ENCODE results near the gene CHST15. TPM values are rescaled to one million over a fixed set of nuclear protein-coding genes. Genes with fewer than 3 reads are reported as not detected.
"Not testable (repeated sequence)": the region's sequence is repeated elsewhere in the genome, so short reads cannot be mapped to it uniquely, and the experiment has no call there.

The CHST15 gene
- total and polyA plus RNA-seq, 2 donors from 2014 or later, result 2.8 to 39.7 TPM

DNA sequence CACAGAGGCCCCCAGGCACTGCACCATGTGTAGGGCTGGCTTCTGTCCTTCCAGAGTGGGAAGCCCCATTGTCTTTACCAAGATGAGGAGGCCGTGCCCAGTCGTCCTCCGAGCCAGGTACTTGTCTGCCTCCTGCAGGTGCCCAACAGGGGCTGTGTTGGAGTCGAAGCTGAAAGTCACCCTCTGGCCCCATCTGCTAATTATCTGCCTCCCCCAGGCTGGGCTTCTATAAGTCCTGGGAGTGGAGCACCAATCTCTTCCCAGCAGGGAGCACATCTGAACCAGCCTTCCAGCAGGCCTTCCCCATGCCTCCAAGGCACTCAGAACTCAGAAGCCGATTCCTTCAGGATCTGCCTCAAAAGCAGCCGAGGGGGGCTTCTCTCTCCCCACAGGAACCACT, 11.6 kb upstream of the CHST15 start:
- H3K9ac ChIP-seq (ENCODE audit: low read length in 3 of 3), result no peak overlapping the region
- TF ChIP-seq, protein P1, sequence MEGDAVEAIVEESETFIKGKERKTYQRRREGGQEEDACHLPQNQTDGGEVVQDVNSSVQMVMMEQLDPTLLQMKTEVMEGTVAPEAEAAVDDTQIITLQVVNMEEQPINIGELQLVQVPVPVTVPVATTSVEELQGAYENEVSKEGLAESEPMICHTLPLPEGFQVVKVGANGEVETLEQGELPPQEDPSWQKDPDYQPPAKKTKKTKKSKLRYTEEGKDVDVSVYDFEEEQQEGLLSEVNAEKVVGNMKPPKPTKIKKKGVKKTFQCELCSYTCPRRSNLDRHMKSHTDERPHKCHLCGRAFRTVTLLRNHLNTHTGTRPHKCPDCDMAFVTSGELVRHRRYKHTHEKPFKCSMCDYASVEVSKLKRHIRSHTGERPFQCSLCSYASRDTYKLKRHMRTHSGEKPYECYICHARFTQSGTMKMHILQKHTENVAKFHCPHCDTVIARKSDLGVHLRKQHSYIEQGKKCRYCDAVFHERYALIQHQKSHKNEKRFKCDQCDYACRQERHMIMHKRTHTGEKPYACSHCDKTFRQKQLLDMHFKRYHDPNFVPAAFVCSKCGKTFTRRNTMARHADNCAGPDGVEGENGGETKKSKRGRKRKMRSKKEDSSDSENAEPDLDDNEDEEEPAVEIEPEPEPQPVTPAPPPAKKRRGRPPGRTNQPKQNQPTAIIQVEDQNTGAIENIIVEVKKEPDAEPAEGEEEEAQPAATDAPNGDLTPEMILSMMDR (IDR thresholded peaks at IDR 0.05; ENCODE audit: borderline replicate concordance, extremely low read depth, insufficient read depth), result no peak
- H3K27ac ChIP-seq (ENCODE audit: low read depth in 2 of 2, low read length in 2 of 2), result no peak overlapping the region
- intact Hi-C loops (cut with DNase I), result no loop called here
- peaks cover 0 to 2% (median 0%) of the 10 kb centered on the region in 3 donors for H3K9me3 ChIP-seq (ENCODE audit: control insufficient read depth in 2 of 3, insufficient read depth in 1 of 3, low read length in 3 of 3)
- H3K36me3 ChIP-seq (ENCODE audit: control insufficient read depth in 2 of 3, insufficient read depth in 3 of 3, low read length in 3 of 3), result no peaks in the 10 kb centered on the region
- FAIRE-seq (no peak), DNase-seq (no peak)
- H3K4me1 ChIP-seq (ENCODE audit: control insufficient read depth in 2 of 3, insufficient read depth in 2 of 3, low read depth in 1 of 3, low read length in 3 of 3), result peaks cover 0 to 2% (median 0%) of the 10 kb centered on the region in 3 donors
- no peak overlapping the region for H3K4me3 ChIP-seq (ENCODE audit: low read length in 3 of 3)
- no peaks in the 10 kb centered on the region for H3K27me3 ChIP-seq (ENCODE audit: control insufficient read depth, insufficient read depth, low read length)

DNA sequence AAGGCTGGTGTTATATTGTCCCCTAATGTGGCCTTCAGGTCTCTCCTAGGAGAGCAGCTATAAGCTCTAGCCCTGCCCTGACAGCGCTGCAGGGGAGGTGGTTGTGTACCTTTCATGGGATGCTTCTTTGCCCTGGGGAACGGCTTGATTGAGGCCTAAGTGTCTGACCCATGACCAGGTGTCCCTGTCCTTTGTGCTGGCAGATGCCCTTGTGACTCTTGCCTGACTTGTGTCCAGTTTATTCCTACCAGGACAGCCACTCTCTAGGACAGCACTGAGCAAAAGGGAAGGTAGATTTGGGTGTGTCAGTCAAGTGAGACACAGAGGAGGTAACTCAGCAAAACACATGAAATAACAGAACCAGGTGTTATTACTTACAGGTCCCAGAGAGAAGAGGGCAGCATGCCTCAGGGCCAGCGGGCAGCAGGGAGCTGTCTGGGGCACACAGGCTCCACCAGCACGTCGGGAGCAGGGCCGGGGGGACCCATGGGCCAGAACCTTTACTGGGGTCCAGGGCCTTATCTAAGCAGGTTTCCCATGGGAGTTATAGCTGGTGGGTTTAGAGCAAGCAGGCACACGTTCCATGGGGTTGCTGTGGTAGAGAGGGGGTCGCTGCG, 10.7 kb upstream of the CHST15 start:
- H3K9ac ChIP-seq (ENCODE audit: low read length in 3 of 3), result no peak overlapping the region
- no peak overlapping the region for H3K27ac ChIP-seq (ENCODE audit: low read depth in 2 of 2, low read length in 2 of 2)
- intact Hi-C loops (cut with DNase I), result no loop called here
- DNase-seq (no peak), FAIRE-seq (no peak)
- H3K9me3 ChIP-seq (ENCODE audit: control insufficient read depth in 2 of 3, insufficient read depth in 1 of 3, low read length in 3 of 3), result peaks cover 0 to 2% (median 0%) of the 10 kb centered on the region in 3 donors
- peaks cover 0 to 2% (median 0%) of the 10 kb centered on the region in 3 donors for H3K4me1 ChIP-seq (ENCODE audit: control insufficient read depth in 2 of 3, insufficient read depth in 2 of 3, low read depth in 1 of 3, low read length in 3 of 3)
- no peaks in the 10 kb centered on the region for H3K36me3 ChIP-seq (ENCODE audit: control insufficient read depth in 2 of 3, insufficient read depth in 3 of 3, low read length in 3 of 3)
- TF ChIP-seq, protein P1 (IDR thresholded peaks at IDR 0.05; ENCODE audit: borderline replicate concordance, extremely low read depth, insufficient read depth), result no peak
- no peaks in the 10 kb centered on the region for H3K27me3 ChIP-seq (ENCODE audit: control insufficient read depth, insufficient read depth, low read length)
- H3K4me3 ChIP-seq (ENCODE audit: low read length in 3 of 3), result no peak overlapping the region

DNA sequence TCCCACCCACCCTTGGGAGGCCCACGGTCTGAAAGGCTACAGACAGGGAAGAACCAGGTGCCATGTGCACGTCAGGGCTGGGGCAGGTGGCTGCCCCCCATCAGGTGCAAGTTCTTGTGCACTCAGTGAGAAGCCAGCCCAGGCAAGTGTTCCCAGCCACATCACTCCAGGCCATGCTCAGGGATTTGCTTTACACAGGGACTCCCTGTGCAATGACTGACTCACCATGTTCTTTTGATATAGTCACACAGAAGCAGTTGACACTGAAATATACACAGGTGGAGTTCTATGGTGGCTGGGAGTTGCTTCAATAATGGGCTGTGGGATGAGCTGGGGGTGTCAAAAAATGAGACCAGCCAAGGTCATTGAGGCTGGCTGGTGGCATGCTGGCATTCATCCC, 8.0 kb upstream of the CHST15 start:
- no peak for FAIRE-seq
- intact Hi-C loops (cut with DNase I), result no loop called here

DNA sequence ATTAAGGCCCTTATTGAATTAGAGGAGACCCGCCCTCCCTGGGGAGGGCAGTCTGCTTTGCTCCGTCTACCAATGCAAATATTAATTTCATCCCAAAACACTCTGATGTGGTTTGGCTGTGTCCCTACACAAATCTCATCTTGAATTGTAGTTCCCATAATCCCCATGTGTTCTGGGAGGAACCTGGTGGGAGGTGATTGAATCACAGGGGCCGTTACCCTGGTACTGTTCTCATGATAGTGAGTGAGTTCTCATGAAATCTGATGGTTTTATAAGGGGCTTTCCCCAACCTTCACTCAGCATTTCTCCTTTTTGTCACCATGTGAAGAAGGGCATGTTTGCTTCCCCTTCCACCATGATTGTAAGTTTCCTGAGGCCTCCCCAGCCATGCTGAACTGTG, 7.3 kb upstream of the CHST15 start:
- H3K27ac ChIP-seq (ENCODE audit: low read depth in 2 of 2, low read length in 2 of 2); H3K27me3 ChIP-seq (ENCODE audit: control insufficient read depth, insufficient read depth, low read length); DNase-seq; FAIRE-seq; H3K9me3 ChIP-seq (ENCODE audit: control insufficient read depth in 2 of 3, insufficient read depth in 1 of 3, low read length in 3 of 3); H3K4me1 ChIP-seq (ENCODE audit: control insufficient read depth in 2 of 3, insufficient read depth in 2 of 3, low read depth in 1 of 3, low read length in 3 of 3); H3K4me3 ChIP-seq (ENCODE audit: low read length in 3 of 3); intact Hi-C loops (cut with DNase I); H3K36me3 ChIP-seq (ENCODE audit: control insufficient read depth in 2 of 3, insufficient read depth in 3 of 3, low read length in 3 of 3); H3K9ac ChIP-seq (ENCODE audit: low read length in 3 of 3): not testable (repeated sequence)

More for the DNA sequence above, 8.0 kb upstream of the CHST15 start:
- Histone ChIP-seq H3K4me3 (ENCODE audit: low read length in 3 of 3) (no peak overlapping the region), H3K4me1 (ENCODE audit: control insufficient read depth in 2 of 3, insufficient read depth in 2 of 3, low read depth in 1 of 3, low read length in 3 of 3) (peaks cover 0 to 2% (median 0%) of the 10 kb centered on the region in 3 donors), H3K36me3 (ENCODE audit: control insufficient read depth in 2 of 3, insufficient read depth in 3 of 3, low read length in 3 of 3) (no peaks in the 10 kb centered on the region), H3K9ac (ENCODE audit: low read length in 3 of 3) (no peak overlapping the region), H3K27me3 (ENCODE audit: control insufficient read depth, insufficient read depth, low read length) (peaks cover 3% of the 10 kb centered on the region), H3K27ac (ENCODE audit: low read depth in 2 of 2, low read length in 2 of 2) (no peak overlapping the region), H3K9me3 (ENCODE audit: control insufficient read depth in 2 of 3, insufficient read depth in 1 of 3, low read length in 3 of 3) (peaks cover 0 to 3% (median 2%) of the 10 kb centered on the region in 3 donors)
- DNase-seq, result no peak
- TF ChIP-seq, protein P1 (IDR thresholded peaks at IDR 0.05; ENCODE audit: borderline replicate concordance, extremely low read depth, insufficient read depth), result no peak
